Measurements from ENCODE around the gene DAGLA.

DNA sequence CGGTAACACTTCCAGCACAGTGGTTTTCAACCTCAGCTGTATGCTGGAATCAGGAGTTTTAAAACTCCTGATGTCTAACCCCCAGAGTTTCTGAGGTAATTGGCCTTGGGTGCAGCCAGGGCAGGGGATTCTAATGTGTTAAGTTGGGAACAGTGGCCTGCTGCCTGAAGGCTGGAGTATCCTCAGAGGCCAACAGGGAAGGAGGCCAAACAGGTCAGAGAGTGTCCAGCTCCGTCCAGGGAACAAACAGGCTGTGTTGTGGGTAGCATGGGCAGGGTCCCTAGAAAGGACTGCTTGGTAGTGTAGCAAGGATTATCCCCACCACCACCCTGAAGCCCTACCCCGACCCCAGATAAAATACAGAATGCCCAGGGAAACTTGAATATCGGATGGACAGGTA, 10.8 kb upstream of the DAGLA start:
- TF ChIP-seq, protein P1, sequence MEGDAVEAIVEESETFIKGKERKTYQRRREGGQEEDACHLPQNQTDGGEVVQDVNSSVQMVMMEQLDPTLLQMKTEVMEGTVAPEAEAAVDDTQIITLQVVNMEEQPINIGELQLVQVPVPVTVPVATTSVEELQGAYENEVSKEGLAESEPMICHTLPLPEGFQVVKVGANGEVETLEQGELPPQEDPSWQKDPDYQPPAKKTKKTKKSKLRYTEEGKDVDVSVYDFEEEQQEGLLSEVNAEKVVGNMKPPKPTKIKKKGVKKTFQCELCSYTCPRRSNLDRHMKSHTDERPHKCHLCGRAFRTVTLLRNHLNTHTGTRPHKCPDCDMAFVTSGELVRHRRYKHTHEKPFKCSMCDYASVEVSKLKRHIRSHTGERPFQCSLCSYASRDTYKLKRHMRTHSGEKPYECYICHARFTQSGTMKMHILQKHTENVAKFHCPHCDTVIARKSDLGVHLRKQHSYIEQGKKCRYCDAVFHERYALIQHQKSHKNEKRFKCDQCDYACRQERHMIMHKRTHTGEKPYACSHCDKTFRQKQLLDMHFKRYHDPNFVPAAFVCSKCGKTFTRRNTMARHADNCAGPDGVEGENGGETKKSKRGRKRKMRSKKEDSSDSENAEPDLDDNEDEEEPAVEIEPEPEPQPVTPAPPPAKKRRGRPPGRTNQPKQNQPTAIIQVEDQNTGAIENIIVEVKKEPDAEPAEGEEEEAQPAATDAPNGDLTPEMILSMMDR (conservative IDR thresholded peaks at IDR 0.05; ENCODE audit: low read depth, low read length): no peak
- no peak for TF ChIP-seq EZH2 (IDR thresholded peaks at IDR 0.05; ENCODE audit: low read length, unreplicated experiment)
- TF ChIP-seq EZH2phosphoT487 (IDR thresholded peaks at IDR 0.05; ENCODE audit: borderline replicate concordance, low read length): no peak

Measured in PC-3 (cell line).